GM23248 (cell line): ENCODE results near the gene THPO. TPM values are rescaled to one million over a fixed set of nuclear protein-coding genes. Genes with fewer than 3 reads are reported as not detected.

Experiments
- DNase-seq: peaks from one replicate; pipeline ENCODE4 v3.0.0-alpha.2; 2015
- H2AFZ ChIP-seq: fragments of 200-600 bp; sonication (generic); 2 replicates; pipeline ENCODE4 v1.6.1; 2016; ENCODE audit warnings: antibody characterized with exemption
- H3F3A ChIP-seq: fragments of 200-600 bp; sonication (generic); 2 replicates; pipeline ENCODE4 v1.6.1; 2016; ENCODE audit warnings: mild to moderate bottlenecking, antibody characterized with exemption, mixed run types; ENCODE audit not compliant: insufficient read depth
- H3K27ac ChIP-seq: fragments of 200-600 bp; sonication (generic); 2 replicates; pipeline ENCODE4 v1.5.1; 2016; ENCODE audit warnings: mild to moderate bottlenecking
- H3K27me3 ChIP-seq: fragments of 200-600 bp; sonication (generic); replicated peaks from 2 replicates; pipeline ENCODE4 v1.6.1; 2016; ENCODE audit warnings: mild to moderate bottlenecking; ENCODE audit not compliant: insufficient read depth
- H3K36me3 ChIP-seq: fragments of 200-600 bp; sonication (generic); 2 replicates; pipeline ENCODE4 v1.6.1; 2016; ENCODE audit warnings: low read depth, mild to moderate bottlenecking
- H3K4me1 ChIP-seq: fragments of 200-600 bp; sonication (generic); 2 replicates; pipeline ENCODE4 v1.6.1; 2016; ENCODE audit warnings: mild to moderate bottlenecking; ENCODE audit not compliant: insufficient read depth
- H3K4me2 ChIP-seq: fragments of 200-600 bp; sonication (generic); one replicate; pipeline ENCODE4 v1.6.1; 2016; ENCODE audit warnings: mild to moderate bottlenecking; ENCODE audit not compliant: unreplicated experiment
- H3K4me3 ChIP-seq: fragments of 200-600 bp; sonication (generic); 2 replicates; pipeline ENCODE4 v1.5.1; 2016; ENCODE audit warnings: mild to moderate bottlenecking
- H3K79me2 ChIP-seq: fragments of 200-600 bp; sonication (generic); 2 replicates; pipeline ENCODE4 v1.6.1; 2016; ENCODE audit warnings: mild to moderate bottlenecking; ENCODE audit not compliant: insufficient read depth
- H3K9ac ChIP-seq: fragments of 200-600 bp; sonication (generic); 2 replicates; pipeline ENCODE4 v1.6.1; 2016; ENCODE audit warnings: mild to moderate bottlenecking
- H3K9me2 ChIP-seq: fragments of 200-600 bp; sonication (generic); 2 replicates; pipeline ENCODE4 v1.6.1; 2016; ENCODE audit warnings: mixed run types, mild to moderate bottlenecking, moderate library complexity; ENCODE audit not compliant: insufficient read depth
- H3K9me3 ChIP-seq: fragments of 200-600 bp; sonication (generic); one replicate; pipeline ENCODE4 v1.6.1; 2017; ENCODE audit warnings: low read depth
- H4K20me1 ChIP-seq: fragments of 200-600 bp; sonication (generic); 2 replicates; pipeline ENCODE4 v1.6.0; 2016; ENCODE audit not compliant: insufficient read depth
- EZH2 ChIP-seq: fragments of 200-600 bp; sonication (generic); IDR thresholded peaks from 2 replicates; pipeline ENCODE4 v1.6.1; 2018; ENCODE audit warnings: antibody characterized with exemption, mild to moderate bottlenecking; ENCODE audit not compliant: insufficient read depth, poor library complexity, severe bottlenecking
- EZH2phosphoT487 ChIP-seq: fragments of 200-600 bp; sonication (generic); IDR thresholded peaks from 2 replicates; pipeline ENCODE4 v1.6.1; 2018; ENCODE audit warnings: antibody characterized with exemption, moderate library complexity, mild to moderate bottlenecking, low read depth; ENCODE audit not compliant: insufficient read depth
- WGBS, 2 experiments: methylation state at CpG; one replicate each; pipeline ENCODE4 v1.1.6; 2015 to 2017; ENCODE audit warnings: low lambda C conversion rate in 2 of 2, low coverage in 1 of 2; ENCODE audit errors: missing lambda C conversion rate in 2 of 2; 5-methylcytosine and 5-hydroxymethylcytosine counted together
- in situ Hi-C: fragments of 300-500 bp; cut with MboI; formaldehyde crosslinking; loops from 2 replicates; pipeline ENCODE4 v1.15.0; 2020
- polyA plus RNA-seq: library from polyadenylated mRNA; unstranded; fragments of >200 nt; fragmentation: Nextera tagmentation; extraction: Ambion mirVana; gene quantifications from 2 replicates; pipeline ENCODE4 v1.2.1, GENCODE V29; 2016
- total RNA-seq: library from RNA; depleted of rRNA; stranded (reverse); fragments of >200 nt; shearing (Covaris generic); gene quantifications from 2 replicates; pipeline ENCODE4 v1.2.3, GENCODE V29; 2014

Gene THPO
- total and polyA plus RNA-seq, 2 experiments from 2014 or later: not detected

GRCh38 chr3:184377374-184377773, 633 bp downstream of the THPO start:
- in situ Hi-C loops: loop anchor here (10.0 kb wide), 1 partner anchor 147 kb away; no protein-coding TSS in a partner anchor
- Histone ChIP-seq H3K4me3 (no peak overlapping the region), H3K9me3 (no peaks in the 10 kb centered on the region), H3K4me1 (peaks cover 8% of the 10 kb centered on the region; the same call in 1 of the 2 replicates), H2AFZ (no peak overlapping the region), H3K4me2 (no peak overlapping the region), H3F3A (no peaks in the 10 kb centered on the region; the same call in 1 of the 2 replicates), H3K27me3 (peaks cover 29% of the 10 kb centered on the region), H3K9me2 (no peaks in the 10 kb centered on the region), H3K9ac (no peak overlapping the region), H3K79me2 (no peaks in the 10 kb centered on the region), H3K36me3 (no peaks in the 10 kb centered on the region), H3K27ac (no peak overlapping the region), H4K20me1 (no peaks in the 10 kb centered on the region)
- WGBS, 2 experiments: 80% methylated on average over 5 of the region's 5 CpGs
- no peak for TF ChIP-seq EZH2phosphoT487
- TF ChIP-seq EZH2: no peak
- no peak for DNase-seq

- no peak for DNase-seq
- no peak overlapping the region for H2AFZ ChIP-seq
- 80 to 85% methylated on average over 12 of the region's 12 CpGs for WGBS, 2 experiments
- no peaks in the 10 kb centered on the region for H3K9me2 ChIP-seq
- H3K27ac ChIP-seq: no peak overlapping the region
- H3K4me3 ChIP-seq: no peak overlapping the region
- peaks cover 14% of the 10 kb centered on the region for H3K27me3 ChIP-seq
- no peak overlapping the region for H3K9ac ChIP-seq
- no peaks in the 10 kb centered on the region for H3K79me2 ChIP-seq
- H3K36me3 ChIP-seq: no peaks in the 10 kb centered on the region
- no peak overlapping the region for H3K4me2 ChIP-seq
- in situ Hi-C loops: loop anchor here (10.0 kb wide), 1 partner anchor 149 kb away; no protein-coding TSS in a partner anchor
- H3K4me1 ChIP-seq: peaks cover 12% of the 10 kb centered on the region; the same call in 1 of the 2 replicates
- H3F3A ChIP-seq: no peaks in the 10 kb centered on the region; the same call in none of the 2 replicates
- H4K20me1 ChIP-seq: no peaks in the 10 kb centered on the region
- no peaks in the 10 kb centered on the region for H3K9me3 ChIP-seq
- TF ChIP-seq EZH2: no peak
- TF ChIP-seq EZH2phosphoT487: no peak
Observed at GRCh38 chr3:184375747-184376461, 2.1 kb downstream of the THPO start.

GRCh38 chr3:184373422-184373821, 4.6 kb downstream of the THPO start:
- H3K27me3 ChIP-seq: peaks cover 4% of the 10 kb centered on the region; the same call in 1 of the 2 replicates
- DNase-seq: peak; percentile 86
- H3K9me2 ChIP-seq: no peaks in the 10 kb centered on the region
- H3K9ac ChIP-seq: no peak overlapping the region
- no peak overlapping the region for H3K4me3 ChIP-seq
- in situ Hi-C loops: loop anchor here (10.0 to 25.0 kb wide), 2 partner anchors 151 to 414 kb away; no protein-coding TSS in a partner anchor
- H3K4me1 ChIP-seq: peaks cover 23% of the 10 kb centered on the region
- H3F3A ChIP-seq: peaks cover 20% of the 10 kb centered on the region
- no peak overlapping the region for H3K4me2 ChIP-seq
- H3K36me3 ChIP-seq: 0 out of 2 replicates have a peak, but pooled peaks cover 3% of the 10 kb centered on the region
- no peaks in the 10 kb centered on the region for H4K20me1 ChIP-seq
- TF ChIP-seq EZH2phosphoT487 (no peak), EZH2 (no peak)
- H3K9me3 ChIP-seq: no peaks in the 10 kb centered on the region
- H3K79me2 ChIP-seq: no peaks in the 10 kb centered on the region
- H3K27ac ChIP-seq: no peak overlapping the region
- WGBS, 2 experiments: 27 to 29% methylated on average over 6 of the region's 6 CpGs
- H2AFZ ChIP-seq: no peak overlapping the region

- H3K27me3 ChIP-seq: peaks cover 4% of the 10 kb centered on the region; the same call in 1 of the 2 replicates
- H3K4me3 ChIP-seq: no peak overlapping the region
- 44 to 56% methylated on average over 5 of the region's 5 CpGs for WGBS, 2 experiments
- H3K9me3 ChIP-seq: no peaks in the 10 kb centered on the region
- H3K4me1 ChIP-seq: peaks cover 28% of the 10 kb centered on the region
- TF ChIP-seq EZH2 (no peak), EZH2phosphoT487 (no peak)
- no peak overlapping the region for H3K4me2 ChIP-seq
- H3K79me2 ChIP-seq: no peaks in the 10 kb centered on the region
- no peak overlapping the region for H2AFZ ChIP-seq
- no peaks in the 10 kb centered on the region for H3K9me2 ChIP-seq
- 0 out of 2 replicates have a peak, but pooled peaks cover 3% of the 10 kb centered on the region for H3K36me3 ChIP-seq
- no peak for DNase-seq
- H3F3A ChIP-seq: peaks cover 25% of the 10 kb centered on the region
- H3K27ac ChIP-seq: no peak overlapping the region
- in situ Hi-C loops: loop anchor here (10.0 to 25.0 kb wide), 2 partner anchors 152 to 414 kb away; no protein-coding TSS in a partner anchor
- no peaks in the 10 kb centered on the region for H4K20me1 ChIP-seq
- H3K9ac ChIP-seq: no peak overlapping the region
Observed at GRCh38 chr3:184372911-184373310, 5.1 kb downstream of the THPO start.
